PC-3 (cell line): ENCODE measurements around the gene PCCA.

ENCODE experiments used
- EZH2 ChIP-seq: fragments of 300-600 bp; sonication (generic); IDR thresholded peaks from one replicate; pipeline ENCODE4 v1.6.1; 2017; ENCODE audit warnings: antibody characterized with exemption, mild to moderate bottlenecking, low read length; ENCODE audit not compliant: unreplicated experiment
- EZH2phosphoT487 ChIP-seq: fragments of 300-600 bp; sonication (generic); IDR thresholded peaks from 2 replicates; pipeline ENCODE4 v1.6.1; 2018; ENCODE audit warnings: mild to moderate bottlenecking, antibody characterized with exemption, low read length, borderline replicate concordance
- TF ChIP-seq, protein P1 (sequence below): fragments of 300-600 bp; sonication (generic); conservative IDR thresholded peaks from 2 replicates; pipeline ENCODE4 v1.5.1; 2017; ENCODE audit warnings: antibody characterized with exemption, low read depth, mild to moderate bottlenecking, low read length

DNA sequence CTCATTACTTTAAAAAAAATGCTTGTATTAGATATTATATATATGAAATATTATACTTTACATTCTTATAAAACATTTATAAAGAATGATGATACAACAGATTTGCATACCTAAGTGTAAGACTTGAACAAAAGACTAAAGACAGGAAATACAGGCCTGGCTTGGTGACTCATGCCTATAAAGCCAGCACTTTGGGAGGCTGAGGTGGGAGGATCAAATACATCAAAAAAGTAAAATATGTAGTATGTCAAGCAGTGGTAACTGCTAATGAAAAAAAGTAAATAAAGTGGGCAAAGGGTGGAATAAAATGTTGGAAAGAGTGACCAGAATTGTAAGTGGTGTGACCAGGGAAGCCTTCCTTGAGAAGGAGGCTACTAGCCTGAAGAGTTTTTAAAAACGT is 366.0 kb downstream of the PCCA start:
- TF ChIP-seq, protein P1, sequence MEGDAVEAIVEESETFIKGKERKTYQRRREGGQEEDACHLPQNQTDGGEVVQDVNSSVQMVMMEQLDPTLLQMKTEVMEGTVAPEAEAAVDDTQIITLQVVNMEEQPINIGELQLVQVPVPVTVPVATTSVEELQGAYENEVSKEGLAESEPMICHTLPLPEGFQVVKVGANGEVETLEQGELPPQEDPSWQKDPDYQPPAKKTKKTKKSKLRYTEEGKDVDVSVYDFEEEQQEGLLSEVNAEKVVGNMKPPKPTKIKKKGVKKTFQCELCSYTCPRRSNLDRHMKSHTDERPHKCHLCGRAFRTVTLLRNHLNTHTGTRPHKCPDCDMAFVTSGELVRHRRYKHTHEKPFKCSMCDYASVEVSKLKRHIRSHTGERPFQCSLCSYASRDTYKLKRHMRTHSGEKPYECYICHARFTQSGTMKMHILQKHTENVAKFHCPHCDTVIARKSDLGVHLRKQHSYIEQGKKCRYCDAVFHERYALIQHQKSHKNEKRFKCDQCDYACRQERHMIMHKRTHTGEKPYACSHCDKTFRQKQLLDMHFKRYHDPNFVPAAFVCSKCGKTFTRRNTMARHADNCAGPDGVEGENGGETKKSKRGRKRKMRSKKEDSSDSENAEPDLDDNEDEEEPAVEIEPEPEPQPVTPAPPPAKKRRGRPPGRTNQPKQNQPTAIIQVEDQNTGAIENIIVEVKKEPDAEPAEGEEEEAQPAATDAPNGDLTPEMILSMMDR: no peak
- TF ChIP-seq EZH2phosphoT487 (no peak), EZH2 (no peak)
